NCI-H146 treated with DMSO at 0.1 percent for 48 hours (cell line): ENCODE measurements around the gene USP49.
A peak's percentile ranks its signal among the peaks of the same experiment; 100 is the strongest.
"Not testable (repeated sequence)": the region's sequence is repeated elsewhere in the genome, so short reads cannot be mapped to it uniquely, and the experiment has no call there.

Source experiments
- DNase-seq: peaks from one replicate; lab custom pipeline; 2025; ENCODE audit not compliant: unreplicated experiment; lab: John Stamatoyannopoulos, UW

The USP49 gene

DNA sequence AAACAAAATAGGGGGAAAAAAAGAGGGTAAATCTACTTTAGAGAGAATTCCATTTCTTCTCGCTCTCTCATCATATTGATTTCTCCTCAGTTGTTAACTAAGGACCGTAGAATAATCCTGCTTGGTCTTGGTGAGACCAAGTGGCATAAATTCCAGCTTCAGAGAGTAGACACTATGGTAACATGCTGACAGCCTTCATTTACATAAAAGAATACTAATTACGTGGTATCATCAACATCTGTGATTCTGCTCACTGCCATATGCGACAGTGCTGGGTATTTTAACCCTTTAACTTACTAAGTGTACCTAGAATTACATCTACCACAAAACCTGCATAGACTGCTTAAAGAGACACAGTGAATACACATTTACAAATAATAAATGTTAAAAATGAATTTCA is 80.5 kb downstream of the USP49 start:
- no peak for DNase-seq

DNA sequence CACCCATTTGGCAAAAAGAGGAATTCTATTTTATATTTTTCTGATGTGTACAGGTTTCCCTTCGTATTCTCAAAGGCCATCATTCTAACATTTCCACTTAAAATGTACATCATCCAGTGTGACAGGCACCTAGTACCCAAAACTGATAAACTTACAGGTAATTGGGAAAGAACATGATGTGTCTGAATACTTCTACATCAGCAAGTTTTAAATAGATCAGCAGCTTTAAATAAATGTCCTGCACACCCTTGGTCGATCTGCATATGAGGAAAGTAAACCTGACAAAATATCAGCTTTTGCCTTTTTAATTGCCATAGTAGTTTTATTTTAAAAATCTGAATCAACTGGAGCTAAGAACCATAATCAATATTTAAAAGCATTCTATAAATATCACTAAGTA is 81.2 kb downstream of the USP49 start:
- no peak for DNase-seq

DNA sequence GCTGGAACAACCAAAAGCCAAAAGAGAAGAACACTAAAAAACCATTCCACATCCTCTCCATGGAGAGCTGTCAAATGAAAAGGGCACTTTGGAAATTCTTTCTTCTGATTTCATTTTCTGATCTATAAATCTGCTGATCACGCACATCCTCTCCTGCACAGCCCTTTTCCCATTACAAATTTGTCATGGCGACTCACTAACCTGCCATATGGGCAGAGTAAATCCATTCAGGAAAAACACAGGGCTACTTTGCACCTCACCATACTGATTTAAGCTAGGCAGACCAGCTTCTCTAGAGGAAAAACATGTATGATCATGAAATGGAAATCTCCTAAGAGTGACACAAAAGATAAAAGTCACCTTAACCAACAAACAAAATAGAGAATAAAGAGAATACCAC is 81.7 kb downstream of the USP49 start:
- no peak for DNase-seq

DNA sequence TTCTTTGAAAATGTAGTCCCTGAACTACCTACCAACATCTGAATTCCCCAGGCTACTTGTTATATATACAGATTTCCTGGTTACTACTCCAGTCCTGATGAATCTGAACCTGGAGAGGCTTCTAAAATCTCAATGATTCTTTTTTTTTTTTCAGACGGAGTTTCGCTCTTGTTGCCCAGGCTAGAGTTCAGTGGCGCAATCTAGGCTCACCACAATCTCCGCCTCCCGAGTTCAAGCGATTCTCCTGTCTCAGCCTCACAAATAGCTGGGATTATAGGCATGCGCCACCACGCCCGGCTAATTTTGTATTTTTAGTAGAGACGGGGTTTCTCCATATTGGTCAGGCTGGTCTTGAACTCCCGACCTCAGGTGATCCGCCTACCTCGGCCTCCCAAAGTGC is 83.2 kb downstream of the USP49 start:
- DNase-seq: not testable (repeated sequence)

DNA sequence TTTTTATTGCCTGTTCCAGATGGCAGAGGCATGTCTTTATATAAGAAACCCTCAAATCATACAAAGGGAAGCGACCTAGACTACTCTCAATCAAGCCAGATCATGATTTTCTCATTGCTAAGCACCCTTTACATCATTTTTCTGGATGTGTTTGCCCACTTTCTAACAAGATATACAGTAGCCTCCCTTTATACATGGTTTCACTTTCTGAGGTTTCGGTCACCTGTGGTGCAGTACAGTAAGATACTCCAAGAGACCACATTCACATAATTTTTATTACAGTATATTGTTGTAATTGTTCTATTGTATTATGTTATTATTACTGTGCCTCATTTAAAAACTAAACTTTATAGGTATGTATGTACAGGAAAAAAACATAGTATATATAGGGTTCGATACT is 84.1 kb downstream of the USP49 start:
- DNase-seq: no peak

DNA sequence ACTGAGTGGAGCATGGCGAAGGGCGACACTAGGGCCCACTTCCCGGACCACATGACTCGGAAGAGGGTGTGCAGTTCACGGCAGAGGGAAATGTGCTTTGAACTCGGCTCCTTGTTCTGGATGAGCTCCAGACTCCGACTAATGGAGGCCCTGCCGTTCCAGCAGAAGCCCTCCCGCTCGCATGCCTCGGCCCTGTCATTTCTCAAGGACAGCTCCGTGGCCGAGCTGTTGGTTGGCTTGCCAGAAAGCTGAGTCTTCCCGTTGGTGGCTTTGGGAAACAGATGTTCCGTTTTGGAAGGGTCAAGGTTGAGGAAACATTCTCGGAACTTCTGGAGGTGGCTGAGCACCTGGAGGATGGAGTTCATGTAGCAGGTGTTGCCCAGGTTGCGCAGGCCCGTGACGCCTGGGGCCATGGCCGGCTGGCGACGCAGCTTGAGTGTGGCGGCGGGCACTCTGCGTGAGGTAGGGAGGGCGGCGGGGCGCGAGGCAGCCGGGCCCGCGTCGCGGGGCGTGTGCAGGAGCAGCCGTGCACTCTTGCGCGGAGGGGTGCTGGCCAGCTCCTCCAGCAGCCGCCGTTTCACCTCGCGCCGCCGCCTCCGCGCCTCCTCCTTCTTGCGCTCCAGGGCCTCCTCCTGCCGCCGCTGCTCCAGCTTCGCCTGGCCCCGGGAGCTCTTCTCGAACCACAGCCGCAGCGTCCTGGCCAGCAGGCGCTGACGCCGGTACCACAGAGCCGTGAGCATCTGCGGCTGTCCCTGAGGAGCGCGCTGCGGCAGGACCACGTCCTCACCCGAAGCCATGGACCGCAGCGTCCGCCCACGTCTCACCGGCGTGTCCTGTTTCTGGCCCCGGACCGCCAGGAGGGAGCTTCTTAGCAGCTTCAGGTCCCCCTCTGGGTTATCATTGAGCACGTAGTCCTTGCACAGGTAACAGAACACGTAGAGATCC is 89.1 kb downstream of the USP49 start:
- DNase-seq: no peak

DNA sequence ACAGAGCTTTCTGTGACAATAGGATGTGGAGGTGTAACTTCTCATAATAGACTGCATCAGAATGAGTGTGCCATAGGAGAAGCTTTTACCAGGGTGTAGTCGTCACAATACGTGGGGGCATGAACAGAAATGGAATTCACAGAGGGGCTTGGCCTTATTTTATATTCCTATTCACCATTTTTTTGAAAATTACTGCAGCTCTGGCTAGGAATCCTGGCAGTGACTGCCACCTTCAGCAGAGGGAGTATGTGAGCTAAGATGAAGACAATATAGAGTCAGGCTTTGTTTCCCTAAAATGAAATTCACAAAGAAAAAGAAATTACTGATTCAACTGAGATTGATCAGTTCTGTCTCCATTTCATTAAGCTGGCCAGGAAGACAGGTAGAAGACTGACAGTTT is 93.8 kb downstream of the USP49 start:
- no peak for DNase-seq

DNA sequence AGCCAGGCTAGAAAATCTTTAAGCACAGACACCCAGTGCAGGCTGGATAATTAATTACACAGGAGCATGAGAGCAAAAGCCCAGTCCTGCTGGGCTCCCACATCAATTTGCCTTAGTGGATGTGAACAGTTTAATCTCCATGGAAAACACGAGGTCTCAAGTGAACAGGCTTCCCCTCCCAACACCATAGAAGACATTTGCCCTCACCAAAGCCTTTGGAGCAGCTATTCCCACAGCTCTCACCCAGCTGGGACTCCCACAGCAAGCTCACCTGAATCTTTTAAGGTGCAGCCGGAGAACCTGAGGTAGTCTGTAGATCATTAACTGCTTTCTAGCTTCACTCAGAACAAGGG is 95.6 kb downstream of the USP49 start:
- DNase-seq: no peak

DNA sequence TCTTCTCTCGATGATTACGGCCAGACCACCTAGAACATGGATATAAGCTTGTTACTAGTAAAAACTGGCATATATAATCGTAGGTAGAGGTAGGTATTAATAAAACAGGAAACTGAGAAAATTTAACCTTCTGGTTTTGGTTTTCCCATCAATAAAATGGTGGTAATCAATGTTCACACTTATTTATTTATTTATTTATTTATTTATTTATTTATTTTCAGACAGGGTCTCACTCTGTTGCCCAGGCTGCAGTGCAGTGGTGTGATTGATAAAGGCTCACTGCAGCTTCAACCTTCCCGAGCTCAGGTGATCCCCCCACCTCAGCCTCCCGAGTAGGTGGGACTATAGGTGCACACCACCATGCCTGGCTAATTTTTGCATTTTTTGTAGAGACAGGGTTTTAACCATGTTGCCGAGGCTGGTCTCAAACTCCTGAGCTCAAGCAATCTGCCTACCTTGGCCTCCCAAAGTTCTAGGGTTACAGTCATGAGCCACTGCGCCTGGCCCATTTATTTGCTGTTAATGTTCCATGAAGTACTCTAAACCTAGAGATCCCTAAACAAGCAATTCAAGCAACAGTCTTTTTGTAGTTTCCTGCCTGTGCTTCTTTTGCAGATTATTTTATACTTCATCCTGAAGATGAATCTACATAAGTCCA is 96.1 kb downstream of the USP49 start:
- DNase-seq: no peak

DNA sequence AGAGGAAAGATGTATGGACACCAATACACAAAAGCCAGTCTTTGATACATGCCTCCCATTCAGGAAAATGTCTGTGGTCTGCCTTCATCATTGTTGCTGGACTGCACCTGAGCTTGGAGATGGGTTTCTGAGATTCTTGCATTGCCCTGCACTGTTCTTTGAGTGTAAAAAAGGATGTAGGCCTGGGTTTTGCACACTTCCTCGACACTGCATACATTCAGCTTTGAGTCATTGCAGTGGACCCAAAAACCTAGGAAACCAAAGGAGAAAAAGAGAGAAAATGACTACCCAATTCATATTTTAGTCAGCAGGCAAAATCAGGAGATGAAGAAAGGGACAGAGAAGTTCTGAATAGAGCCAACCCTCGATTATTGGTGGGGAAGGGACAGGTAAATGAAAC is 98.7 kb downstream of the USP49 start:
- DNase-seq: no peak

DNA sequence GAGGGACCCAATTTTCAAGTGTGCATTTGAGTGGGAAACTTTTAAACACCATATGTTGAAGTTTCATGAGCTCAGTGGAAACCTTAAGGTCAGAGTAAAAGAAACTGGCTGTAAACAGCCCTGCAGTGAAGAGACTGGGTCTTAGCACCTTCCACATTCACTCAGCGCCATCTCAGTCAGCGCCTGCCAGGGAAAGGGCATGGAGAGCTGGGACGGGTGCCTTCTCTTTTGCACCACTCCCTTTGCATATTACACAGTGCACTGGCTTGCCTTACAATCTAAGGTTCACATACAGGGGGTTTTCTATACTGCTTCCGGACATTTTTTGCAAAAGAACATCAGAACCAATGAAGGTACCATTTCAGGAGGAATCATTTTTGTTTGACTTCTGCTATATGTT is 103.2 kb downstream of the USP49 start:
- DNase-seq: no peak

DNA sequence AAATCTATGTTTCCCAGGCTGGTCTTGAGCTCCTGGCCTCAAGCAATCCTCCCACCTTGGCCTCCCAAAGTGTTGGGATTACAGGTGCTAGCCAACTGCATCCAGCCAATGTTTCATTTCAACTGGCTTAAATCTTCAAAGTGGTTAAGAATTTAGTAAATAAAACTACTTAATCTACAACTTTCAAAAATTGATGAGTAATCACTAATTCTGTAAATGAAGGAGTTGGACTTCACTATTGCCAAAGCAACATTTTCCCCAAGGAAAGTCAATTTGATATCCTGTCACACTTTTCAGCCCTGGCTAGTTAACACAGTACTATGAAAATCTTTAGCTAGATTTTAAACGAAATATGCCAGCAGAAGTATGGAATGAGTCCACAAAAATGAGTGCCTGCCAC is 103.9 kb downstream of the USP49 start:
- no peak for DNase-seq

DNA sequence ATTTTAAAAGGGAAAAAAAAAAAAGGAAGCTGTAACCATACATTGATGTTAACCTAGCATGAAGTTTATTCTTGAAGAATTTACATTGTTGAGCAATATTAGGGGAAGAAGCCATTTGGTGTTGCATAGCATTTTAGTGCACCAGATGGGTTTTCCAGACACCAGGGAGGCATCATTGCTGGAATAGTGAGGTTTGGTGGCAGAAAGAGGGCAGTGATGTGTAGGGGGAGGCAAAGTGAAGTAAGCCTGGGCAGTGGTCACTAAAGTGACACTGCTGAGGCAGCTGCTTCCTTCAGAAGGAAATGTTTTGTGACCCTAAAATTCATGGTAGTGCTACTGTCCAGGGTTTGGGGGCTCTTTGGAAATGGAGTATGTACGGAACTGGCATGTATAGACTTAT is 105.1 kb downstream of the USP49 start:
- no peak for DNase-seq

DNA sequence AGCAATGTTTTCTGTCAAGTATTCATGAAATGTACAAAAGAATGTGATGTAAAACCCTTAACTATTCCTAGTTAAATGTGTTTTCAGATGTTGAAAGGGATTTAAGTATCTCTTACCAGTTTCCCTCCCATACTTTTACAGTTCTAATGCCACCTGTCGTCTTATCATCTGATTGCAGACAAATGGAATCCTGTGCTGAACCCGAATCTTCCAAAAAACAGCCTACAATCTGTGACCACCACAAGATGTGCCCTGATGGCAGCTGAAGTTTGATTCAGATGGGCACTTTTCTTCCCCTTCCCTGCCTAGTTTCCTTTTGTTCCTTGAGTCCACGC is 105.8 kb downstream of the USP49 start:
- no peak for DNase-seq

DNA sequence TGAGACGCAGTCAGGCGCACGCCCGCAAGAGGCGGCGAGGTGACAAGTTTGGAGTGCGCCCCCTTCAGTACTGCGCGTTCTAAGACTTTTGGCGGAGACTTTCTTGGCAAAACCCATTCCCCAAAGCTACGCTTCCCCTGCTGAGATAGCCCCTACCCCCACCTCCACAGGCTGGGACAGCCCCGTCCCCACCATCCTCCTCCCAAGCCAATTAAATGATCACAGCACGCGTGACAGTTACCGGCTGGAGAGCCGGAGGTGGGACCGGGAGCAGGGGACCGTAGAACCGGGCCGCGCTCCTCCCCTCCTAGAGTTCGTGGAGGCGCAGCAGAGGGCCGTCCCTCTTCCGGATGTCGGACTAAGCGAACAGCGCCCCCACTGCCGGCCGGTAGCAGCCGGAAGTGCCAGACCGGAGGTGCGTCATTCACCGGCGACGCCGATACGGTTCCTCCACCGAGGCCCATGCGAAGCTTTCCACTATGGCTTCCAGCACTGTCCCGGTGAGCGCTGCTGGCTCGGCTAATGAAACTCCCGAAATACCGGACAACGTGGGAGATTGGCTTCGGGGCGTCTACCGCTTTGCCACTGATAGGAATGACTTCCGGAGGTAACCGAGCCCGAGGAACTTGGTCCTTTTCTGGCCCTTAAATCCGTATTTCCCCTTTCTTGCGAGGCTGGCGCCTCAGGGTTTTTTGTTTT is 107.8 kb downstream of the USP49 start, which contains the start of gene TOMM6:
Gene TOMM6 (plus strand): TSS at position 476 of the 699 bp plus-strand sequence. CDS start 4 bp downstream, at position 480.
- DNase-seq: peak; percentile 91

DNA sequence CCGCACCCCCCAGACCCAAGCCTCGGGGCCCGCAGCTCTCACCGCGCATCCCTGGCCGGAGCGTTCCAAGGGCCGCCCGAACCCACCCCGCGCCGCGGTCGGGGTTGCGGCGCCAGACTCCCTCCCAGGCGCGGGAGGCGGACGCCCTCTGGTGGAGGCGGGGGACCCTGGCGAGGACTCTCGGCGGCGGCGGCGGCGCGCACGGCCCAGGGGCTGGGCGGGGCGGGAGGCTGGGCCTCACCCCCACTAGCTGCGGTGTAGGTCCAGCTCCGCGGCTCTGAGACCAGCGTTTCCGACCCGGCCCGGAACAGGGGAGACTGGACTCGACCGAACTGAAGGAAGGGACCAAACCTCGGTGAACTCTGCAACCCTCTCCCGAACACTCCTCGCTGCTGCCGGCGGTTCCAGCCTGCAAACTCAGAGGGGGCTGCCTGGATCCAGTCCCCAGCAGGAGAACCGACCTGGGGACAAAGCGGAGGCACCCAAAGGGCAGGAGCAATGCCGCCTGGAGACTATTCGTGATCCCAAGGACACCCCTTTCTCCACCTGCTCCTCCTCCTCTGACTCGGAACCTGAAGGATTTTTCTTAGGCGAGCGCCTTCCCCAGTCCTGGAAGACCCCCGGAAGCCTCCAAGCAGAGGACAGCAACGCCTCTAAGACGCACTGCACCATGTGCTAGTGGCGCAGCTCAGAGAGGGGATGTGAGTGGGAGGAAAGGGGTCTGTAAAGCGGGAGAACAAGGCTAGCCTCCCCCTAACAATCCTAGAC is 108.5 kb downstream of the USP49 start:
- peak; percentile 57 for DNase-seq

DNA sequence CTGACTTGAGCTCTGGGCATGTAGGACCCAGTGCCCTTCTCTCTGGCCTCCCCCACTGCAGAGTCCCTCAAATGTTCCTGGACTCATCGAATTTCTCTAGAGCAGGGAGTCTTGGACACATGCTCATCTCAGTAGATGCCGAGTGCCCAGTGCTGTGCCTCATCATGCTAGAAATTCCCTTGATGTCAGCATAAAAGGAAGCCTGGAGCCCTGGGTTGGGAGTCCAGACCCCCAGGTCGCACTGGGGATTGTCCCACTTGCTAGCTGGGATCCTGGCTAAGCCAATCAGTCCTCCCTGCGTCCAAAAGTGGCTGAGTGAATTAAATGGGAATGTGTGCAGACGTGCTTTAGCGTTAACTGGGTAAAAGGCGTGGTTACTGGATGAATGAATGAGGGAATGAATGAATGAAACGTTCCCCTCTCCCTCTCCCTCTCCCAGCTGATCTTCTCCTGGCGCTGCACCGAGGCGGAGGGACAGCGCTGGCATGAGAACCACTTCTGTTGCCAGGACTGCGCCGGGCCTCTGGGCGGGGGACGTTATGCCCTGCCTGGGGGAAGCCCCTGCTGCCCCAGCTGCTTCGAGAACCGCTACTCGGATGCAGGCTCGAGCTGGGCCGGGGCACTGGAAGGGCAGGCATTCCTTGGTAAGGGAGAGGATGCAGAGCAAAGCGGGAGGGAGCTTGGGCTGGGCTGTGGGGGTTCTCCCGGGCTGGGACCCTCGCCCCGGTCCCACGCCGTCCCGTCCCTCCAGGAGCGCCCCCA is 109.3 kb downstream of the USP49 start:
- no peak for DNase-seq

DNA sequence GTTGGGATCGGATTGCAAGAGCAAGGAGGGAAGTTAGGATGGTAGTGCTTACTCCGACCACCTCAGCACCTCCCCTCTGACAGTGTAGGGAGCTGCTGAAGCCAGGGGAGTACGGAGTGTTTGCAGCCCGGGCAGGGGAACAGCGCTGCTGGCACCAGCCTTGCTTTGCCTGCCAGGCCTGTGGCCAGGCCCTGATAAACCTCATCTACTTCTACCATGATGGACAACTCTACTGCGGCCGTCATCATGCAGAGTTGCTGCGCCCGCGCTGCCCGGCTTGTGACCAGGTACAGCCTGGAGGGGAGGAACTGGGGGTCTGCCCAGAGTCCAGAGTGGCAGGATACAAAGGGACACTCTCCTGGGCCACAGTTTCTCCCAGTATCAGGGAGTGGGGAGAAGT is 109.9 kb downstream of the USP49 start:
- no peak for DNase-seq

DNA sequence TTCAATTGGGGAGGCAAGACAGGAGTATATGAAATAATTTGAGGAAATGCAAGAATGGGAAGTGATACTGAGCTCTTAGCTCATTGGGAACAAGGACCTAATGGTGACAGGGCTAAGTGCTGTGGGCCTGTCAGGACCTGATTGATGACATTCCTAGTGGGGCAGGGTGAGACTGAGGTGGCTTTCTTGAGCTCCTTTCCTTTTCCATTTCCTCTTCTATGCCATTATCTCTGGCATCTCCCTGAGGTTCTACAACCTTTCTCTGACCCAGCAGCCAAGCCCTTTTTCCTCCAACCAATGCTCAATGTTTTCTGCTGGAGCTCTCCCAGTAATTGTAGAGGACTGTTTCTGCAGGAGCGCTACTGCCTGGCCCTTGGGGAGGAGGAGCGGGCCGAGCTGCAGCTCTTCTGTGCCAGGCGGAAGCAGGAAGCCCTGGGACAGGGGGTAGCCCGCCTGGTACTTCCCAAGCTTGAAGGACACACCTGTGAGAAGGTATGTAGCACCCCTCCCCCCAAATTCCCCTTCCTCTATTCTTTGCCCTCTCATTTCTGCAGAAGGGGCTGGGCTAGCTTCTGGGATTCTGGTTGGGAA is 110.5 kb downstream of the USP49 start:
- DNase-seq: no peak

DNA sequence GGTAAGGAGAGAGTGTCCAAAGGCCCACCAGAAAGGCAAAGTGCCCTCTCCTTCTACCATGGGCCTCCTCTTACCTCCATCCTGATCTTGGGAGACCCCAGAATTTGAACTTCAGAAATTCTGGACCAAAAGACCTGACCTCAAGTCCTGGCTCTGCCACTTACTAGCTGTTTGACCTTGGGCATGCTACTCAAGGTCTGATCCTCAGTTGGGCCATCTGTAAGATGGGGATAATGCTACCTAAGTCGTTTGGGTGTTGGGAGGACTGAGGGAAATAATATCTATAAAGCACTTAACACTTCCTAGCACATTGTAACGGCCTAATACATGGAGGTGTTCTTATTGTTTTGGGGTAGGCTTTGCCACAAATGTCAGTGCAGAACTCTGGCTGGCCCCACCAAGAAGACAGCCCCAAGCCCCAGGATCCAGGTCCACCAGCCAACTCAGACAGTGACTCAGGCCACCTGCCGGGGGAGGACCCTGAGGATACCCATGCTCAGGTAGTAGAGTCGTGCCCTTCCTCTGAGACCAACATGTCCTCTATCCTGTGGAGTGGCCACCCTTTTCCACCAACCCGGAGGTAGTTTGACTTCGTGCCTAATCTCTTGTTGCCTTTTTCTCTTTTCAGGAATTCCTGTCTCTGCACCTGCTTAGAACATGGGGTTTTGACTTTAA is 111.9 kb downstream of the USP49 start:
- no peak for DNase-seq
